Stimulated activated naive CD8-positive, alpha-beta T cell treated with anti-CD3 and anti-CD28 coated beads, Interleukin-15, Interleukin-2, amounts not matched to agents 100 ng/mL and 50 ng/mL, for 24 hours (primary cell): ENCODE measurements around the gene AHDC1.
"Not testable (repeated sequence)": the region's sequence is repeated elsewhere in the genome, so short reads cannot be mapped to it uniquely, and the experiment has no call there.

Experiments
- H3K27ac Mint-ChIP-seq: one replicate; pipeline ENCODE4 v1.8.0; 2021; ENCODE audit warnings: mild to moderate bottlenecking, mixed read lengths
- H3K27me3 Mint-ChIP-seq: one replicate; pipeline ENCODE4 v1.8.0; 2021; ENCODE audit warnings: mixed read lengths
- H3K36me3 Mint-ChIP-seq: one replicate; pipeline ENCODE4 v1.8.0; 2021; ENCODE audit warnings: low read depth, mixed read lengths
- H3K4me1 Mint-ChIP-seq: one replicate; pipeline ENCODE4 v1.8.0; 2021; ENCODE audit warnings: low read depth, mixed read lengths
- H3K4me3 Mint-ChIP-seq: one replicate; pipeline ENCODE4 v1.8.0; 2021; ENCODE audit warnings: mild to moderate bottlenecking, mixed read lengths
- H3K9me3 Mint-ChIP-seq: one replicate; pipeline ENCODE4 v1.8.0; 2021; ENCODE audit warnings: mixed read lengths

AHDC1 gene

DNA sequence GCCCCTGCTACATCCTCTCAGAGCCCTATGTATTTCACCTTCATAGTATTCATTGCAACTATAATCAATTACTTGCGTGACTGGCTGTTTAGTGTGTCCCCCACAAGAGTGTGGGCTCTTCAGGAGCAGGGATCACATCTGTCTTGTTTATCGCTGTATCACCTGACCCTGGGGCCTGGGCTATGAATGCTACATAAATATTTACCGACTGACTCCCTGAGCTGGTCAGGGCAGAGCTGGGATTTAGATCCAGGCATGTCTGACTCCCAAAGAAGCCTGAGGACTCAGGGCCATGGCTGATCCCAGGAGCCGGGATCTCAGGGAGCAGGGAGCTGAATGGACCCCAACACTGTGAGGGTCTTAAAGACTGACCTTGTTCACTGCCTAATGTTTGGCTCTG is 49.7 kb downstream of the AHDC1 start:
- H3K27ac Mint-ChIP-seq = no peak overlapping the region
- H3K4me3 Mint-ChIP-seq = no peak overlapping the region
- no peaks in the 10 kb centered on the region for H3K27me3 Mint-ChIP-seq
- no peaks in the 10 kb centered on the region for H3K9me3 Mint-ChIP-seq
- peaks cover 19% of the 10 kb centered on the region for H3K4me1 Mint-ChIP-seq
- no peaks in the 10 kb centered on the region for H3K36me3 Mint-ChIP-seq

DNA sequence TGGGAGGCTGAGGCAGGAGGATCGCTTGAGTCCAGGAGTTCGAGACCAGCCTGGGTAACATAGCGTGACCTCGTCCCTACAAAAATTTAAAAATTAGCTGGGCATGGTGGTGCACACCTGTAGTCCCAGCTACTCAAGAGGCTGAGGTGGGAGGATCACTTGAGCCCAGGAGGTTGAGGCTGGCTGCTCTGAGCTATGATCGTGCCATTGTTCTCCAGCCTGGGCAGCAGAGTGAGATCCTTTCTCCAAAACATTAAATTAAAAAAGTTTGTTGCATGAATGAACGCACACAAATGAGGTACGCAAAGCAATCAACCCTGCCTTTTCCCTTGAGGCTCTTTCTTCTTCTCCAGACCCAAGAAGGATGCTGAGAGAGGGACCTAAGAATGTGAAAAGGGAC is 50.1 kb downstream of the AHDC1 start:
- not testable (repeated sequence) for H3K4me3 Mint-ChIP-seq, H3K36me3 Mint-ChIP-seq, H3K9me3 Mint-ChIP-seq, H3K27me3 Mint-ChIP-seq, H3K27ac Mint-ChIP-seq
- peaks cover 19% of the 10 kb centered on the region for H3K4me1 Mint-ChIP-seq

GRCh38 chr1:27552911-27553420 is 51.0 kb downstream of the AHDC1 start:
- Mint-ChIP-seq H3K36me3 (no peaks in the 10 kb centered on the region), H3K9me3 (no peaks in the 10 kb centered on the region), H3K27ac (no peak overlapping the region), H3K4me1 (peaks cover 19% of the 10 kb centered on the region), H3K4me3 (no peak overlapping the region), H3K27me3 (no peaks in the 10 kb centered on the region)

DNA sequence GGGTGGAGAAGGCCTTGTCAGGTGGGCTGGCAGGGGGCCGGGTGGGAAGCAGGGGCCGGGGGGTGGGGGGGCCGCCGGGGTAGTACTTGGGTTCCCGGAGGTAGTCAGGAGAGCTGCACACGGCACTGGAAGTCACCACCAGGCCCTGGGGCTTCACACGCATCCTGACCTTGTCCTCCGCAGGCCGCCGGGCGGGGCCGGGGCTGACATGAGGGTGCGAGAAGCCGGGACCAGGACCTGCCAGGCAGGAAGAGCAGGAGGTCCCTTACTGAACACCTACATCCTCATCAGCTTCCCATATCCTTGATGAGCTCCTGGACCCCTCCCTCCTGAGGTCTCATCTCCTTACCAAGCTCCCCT is 52.0 kb downstream of the AHDC1 start:
- Mint-ChIP-seq H3K36me3 (no peaks in the 10 kb centered on the region), H3K27me3 (no peaks in the 10 kb centered on the region), H3K4me1 (peaks cover 13% of the 10 kb centered on the region), H3K4me3 (no peak overlapping the region), H3K9me3 (no peaks in the 10 kb centered on the region), H3K27ac (no peak overlapping the region)

GRCh38 chr1:27551170-27551952 is 52.6 kb downstream of the AHDC1 start:
- Mint-ChIP-seq H3K27ac (no peak overlapping the region), H3K4me1 (peaks cover 8% of the 10 kb centered on the region), H3K9me3 (no peaks in the 10 kb centered on the region), H3K4me3 (no peak overlapping the region), H3K27me3 (no peaks in the 10 kb centered on the region), H3K36me3 (no peaks in the 10 kb centered on the region)

DNA sequence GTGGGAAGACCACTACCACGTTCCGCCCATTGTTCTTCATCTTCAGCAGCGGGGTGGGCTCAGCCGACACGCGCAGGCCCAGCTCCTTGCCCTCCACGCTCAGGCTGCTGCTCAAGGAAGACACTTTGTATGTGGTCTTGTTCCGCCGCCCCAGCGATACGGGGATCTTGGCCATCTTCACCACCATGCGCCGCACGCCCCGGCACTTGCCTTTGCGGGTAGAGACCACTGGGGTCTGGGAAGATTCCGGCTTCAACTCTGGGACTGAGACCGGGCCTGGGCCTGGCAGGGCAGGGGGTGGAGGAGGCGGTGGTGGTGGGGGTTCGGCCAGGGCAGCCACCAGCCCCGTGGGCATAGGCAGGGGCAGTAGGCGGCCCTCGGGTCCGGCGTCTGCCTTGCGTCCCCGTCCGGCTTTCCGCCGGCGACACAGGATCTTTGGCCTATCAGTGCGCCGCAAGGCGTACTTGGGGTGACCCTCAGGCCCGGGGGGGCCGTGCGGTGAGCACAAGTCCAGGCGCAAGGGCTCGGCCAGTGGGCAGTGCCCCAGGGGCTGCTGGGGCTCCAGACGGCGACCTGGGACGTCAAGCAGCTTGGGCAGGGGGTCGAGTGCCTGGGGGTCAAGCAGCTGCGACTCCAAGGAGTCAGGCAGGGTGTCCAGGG is 53.3 kb downstream of the AHDC1 start:
- Mint-ChIP-seq H3K27me3 (no peaks in the 10 kb centered on the region), H3K9me3 (no peaks in the 10 kb centered on the region)

DNA sequence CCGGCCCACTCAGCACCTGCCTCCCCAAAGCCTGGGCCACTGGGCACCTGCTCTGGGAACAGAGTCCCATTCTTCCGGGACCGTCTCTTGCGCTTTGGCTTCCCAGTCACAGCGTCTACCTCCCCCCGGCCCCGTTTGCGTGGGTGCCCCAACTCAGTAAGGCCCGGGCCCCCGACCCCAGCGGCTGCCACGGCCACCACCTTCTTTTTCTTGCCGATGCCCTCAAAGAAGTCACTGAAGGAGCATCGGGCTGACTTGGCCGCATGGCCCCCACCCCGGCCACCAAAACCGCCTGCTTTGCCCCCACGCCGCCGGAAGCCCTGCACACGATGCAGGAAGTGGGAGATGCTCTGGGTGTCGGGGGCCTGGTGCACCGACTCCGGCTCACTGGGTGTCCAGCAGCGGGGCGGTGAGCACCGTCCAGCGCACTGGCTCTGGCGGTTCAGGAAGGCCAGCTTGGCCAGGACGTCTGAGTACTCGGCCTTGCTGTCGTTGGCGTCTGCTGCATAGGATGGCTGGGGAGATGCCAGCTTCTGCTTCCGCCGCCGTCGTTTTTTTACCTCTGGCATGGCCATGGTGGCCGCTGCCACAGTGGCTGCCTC is 54.0 kb downstream of the AHDC1 start:
- Mint-ChIP-seq H3K4me3 (no peak overlapping the region), H3K27me3 (no peaks in the 10 kb centered on the region), H3K4me1 (no peaks in the 10 kb centered on the region), H3K9me3 (no peaks in the 10 kb centered on the region), H3K27ac (no peak overlapping the region), H3K36me3 (no peaks in the 10 kb centered on the region)

More for the DNA sequence above, 53.3 kb downstream of the AHDC1 start:
- H3K27ac Mint-ChIP-seq = no peak overlapping the region
- H3K36me3 Mint-ChIP-seq = no peaks in the 10 kb centered on the region
- peaks cover under 1% of the 10 kb centered on the region for H3K4me1 Mint-ChIP-seq
- no peak overlapping the region for H3K4me3 Mint-ChIP-seq

DNA sequence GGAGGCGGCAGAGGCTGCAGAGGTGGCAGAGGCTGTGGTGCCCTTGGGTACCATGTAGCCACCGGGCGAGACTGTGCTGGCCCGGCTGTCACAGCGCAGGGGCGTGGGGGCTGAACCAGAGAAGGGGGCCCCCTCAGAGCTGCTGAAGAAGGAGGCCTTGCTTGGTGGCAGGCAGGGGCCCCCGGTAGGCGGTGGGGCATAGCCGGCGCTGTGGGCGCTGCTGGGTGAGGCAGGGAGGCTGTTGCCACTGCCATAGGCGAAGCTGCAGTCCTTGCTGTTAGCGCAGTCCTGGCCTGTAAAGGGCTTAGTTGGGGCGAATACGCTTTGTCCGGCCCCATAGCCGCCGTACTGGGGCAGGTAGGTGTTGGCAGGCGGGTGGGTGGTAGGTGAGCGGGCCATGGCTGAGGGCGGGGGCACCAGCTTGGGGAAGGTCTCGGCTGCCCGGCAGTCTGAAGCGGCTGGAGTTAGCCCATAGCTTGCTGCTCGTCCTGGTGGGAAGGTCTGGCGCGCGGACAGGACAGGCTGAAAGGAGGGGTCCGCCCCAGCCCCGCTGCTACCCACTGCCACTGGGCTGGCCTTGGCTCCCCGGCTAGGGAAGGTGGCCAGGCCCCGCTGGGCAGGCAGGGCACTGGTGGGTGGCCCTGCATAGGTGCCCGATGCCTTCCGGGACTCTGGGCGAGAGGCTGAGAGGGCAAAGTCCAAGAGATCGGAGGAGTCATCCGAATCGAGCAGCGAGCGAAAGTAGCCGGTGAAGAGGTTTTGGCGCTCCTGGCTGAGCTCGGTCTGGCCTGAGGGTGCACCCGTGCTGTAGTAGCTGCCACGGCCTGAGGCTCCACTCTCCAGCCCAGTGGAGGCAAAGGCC is 54.9 kb downstream of the AHDC1 start:
- H3K36me3 Mint-ChIP-seq = no peaks in the 10 kb centered on the region
- no peaks in the 10 kb centered on the region for H3K27me3 Mint-ChIP-seq
- H3K4me1 Mint-ChIP-seq = no peaks in the 10 kb centered on the region
- H3K4me3 Mint-ChIP-seq = no peak overlapping the region
- H3K27ac Mint-ChIP-seq = no peak overlapping the region
- no peaks in the 10 kb centered on the region for H3K9me3 Mint-ChIP-seq

DNA sequence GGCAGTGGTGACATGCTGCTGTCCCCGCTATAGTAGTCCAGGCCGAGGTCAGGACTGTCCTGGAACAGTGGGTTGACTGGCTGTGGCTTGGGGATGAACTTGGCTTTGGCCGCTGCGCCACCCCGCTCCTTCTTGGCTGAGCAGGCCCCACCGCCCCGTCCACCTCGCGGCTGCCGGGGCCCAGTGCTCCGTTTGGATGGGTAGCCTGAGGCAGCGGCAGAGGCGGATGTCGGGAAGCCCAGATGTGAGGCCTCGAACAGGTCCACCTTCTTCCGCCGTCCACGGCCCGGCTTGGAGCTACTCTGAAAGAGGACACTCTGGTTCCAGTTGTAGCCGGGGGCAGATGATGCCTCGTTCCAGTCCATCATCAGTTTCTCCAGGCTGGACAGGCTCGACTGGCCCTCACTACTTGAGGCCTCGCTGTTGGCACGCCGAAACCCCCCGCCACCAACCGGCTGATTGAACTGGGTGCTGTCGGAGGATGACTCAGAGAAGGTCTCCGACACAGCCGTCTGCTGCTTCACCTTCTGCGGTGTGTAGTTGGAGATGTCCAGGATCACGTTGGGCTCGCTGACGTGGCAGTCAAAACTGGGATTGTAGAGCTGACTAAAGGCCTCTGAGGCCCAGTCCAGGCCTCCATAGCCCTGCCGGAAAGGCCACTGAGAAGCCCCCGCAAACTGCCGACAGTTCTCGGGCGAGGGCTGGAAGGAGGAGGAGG is 55.6 kb downstream of the AHDC1 start:
- no peaks in the 10 kb centered on the region for H3K9me3 Mint-ChIP-seq
- H3K27me3 Mint-ChIP-seq = no peaks in the 10 kb centered on the region
- H3K4me1 Mint-ChIP-seq = no peaks in the 10 kb centered on the region
- no peaks in the 10 kb centered on the region for H3K36me3 Mint-ChIP-seq
- H3K27ac Mint-ChIP-seq = no peak overlapping the region
- no peak overlapping the region for H3K4me3 Mint-ChIP-seq

DNA sequence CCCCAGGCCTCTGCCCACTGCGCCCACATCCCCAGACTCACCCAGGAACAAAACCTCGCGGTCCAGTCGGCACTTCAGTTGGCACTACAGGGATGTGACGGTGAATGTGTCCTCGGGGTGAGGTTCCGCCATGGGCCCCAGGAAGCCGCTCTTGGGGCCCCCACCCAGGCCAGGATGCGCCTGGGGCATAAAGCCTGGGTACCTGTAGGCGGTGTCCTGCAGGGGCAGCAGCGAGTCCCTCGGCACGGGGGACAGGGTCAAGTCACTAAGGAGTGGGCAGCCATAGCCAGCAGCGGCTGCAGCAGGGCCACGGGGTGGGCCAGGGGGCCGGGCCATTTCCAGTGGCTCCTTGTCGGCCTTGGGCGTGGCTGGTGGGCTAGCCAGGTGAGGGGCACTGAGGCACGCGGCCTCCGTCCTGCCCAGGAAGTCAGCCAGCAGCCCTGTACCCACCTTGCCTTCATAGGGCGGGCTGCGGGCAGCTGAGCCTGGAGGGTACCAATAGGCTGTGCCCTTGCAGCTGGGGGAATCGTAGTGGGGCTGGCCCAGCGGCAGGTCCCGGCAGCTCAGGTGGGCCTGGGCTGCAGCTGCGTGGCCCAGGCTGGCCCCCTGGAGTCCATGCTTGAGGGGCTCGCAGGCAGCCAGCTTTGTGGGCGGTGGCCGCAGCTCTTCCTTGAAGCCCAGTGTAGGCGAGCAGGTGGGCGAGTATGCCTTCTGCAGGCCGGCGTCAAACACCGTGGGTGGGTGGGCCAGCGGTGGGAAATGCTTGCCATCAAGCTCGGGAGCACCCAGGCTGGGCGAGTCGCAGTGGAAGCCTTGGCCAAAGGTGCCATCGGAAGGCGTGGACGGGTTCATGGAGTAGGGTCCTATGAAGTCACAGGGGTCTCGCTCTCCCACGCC is 56.5 kb downstream of the AHDC1 start:
- peaks cover 4% of the 10 kb centered on the region for H3K4me1 Mint-ChIP-seq
- no peak overlapping the region for H3K27ac Mint-ChIP-seq
- no peaks in the 10 kb centered on the region for H3K27me3 Mint-ChIP-seq
- no peak overlapping the region for H3K4me3 Mint-ChIP-seq
- no peaks in the 10 kb centered on the region for H3K9me3 Mint-ChIP-seq
- H3K36me3 Mint-ChIP-seq = no peaks in the 10 kb centered on the region

- H3K27me3 Mint-ChIP-seq = no peaks in the 10 kb centered on the region
- H3K9me3 Mint-ChIP-seq = no peaks in the 10 kb centered on the region
- H3K4me1 Mint-ChIP-seq = peaks cover 11% of the 10 kb centered on the region
- no peak overlapping the region for H3K27ac Mint-ChIP-seq
- no peak overlapping the region for H3K4me3 Mint-ChIP-seq
- no peaks in the 10 kb centered on the region for H3K36me3 Mint-ChIP-seq
Measured at GRCh38 chr1:27545876-27546275, 58.1 kb downstream of the AHDC1 start.

DNA sequence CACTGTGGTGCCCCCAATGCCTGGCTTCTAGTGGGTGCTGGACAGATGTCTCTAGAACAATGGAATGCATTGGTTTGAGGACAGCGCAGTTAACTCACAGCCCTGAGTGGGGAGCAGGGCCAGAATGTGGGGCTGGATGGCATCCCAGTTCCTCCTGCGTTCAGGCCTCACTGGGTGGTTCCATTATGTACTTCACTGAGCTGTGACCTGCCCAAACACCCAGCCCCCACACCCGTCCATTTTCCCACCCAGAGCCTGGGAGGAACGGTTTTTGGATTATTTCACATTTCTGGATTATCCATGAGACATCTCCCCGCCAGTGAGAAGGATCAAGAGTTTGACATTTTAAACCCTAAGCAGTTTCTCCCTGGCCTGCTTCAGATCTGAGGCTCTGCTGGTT is 58.7 kb downstream of the AHDC1 start:
- Mint-ChIP-seq H3K36me3 (no peaks in the 10 kb centered on the region), H3K27me3 (no peaks in the 10 kb centered on the region), H3K27ac (no peak overlapping the region), H3K4me1 (peaks cover 11% of the 10 kb centered on the region), H3K9me3 (no peaks in the 10 kb centered on the region), H3K4me3 (no peak overlapping the region)

DNA sequence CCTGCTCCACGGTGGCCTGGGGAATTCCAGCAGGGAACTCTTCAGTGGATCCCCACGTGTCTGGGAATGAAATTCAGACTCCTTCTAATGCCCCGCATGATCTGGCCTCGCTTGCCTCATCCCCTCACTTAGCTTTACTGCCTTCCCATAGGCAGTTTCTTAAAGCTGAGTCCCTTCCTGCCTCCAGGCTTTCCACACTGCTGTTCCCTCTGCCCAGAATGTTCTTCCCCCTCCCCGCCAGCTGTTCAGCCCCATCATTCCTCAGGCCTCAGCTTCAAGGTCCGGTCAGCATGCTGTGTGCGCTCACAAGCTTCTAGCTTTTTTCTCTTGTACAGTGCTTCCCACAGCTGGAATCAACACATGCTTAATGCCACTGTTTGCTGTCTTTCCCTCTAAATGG is 59.1 kb downstream of the AHDC1 start:
- Mint-ChIP-seq H3K9me3 (no peaks in the 10 kb centered on the region), H3K27me3 (no peaks in the 10 kb centered on the region), H3K4me3 (no peak overlapping the region), H3K27ac (no peak overlapping the region), H3K36me3 (no peaks in the 10 kb centered on the region), H3K4me1 (peaks cover 11% of the 10 kb centered on the region)
